Activated CD8-positive, alpha-beta memory T cell treated with anti-CD3 and anti-CD28 coated beads, Interleukin-2, amount 50 U/mL, for 4 hours (primary cell): Measurements from ENCODE around the gene ARHGEF26.
"Not testable (repeated sequence)": the region's sequence is repeated elsewhere in the genome, so short reads cannot be mapped to it uniquely, and the experiment has no call there.

Experiments used
- DNase-seq: peaks from one replicate; pipeline ENCODE4 v3.0.0-alpha.2; 2020

The ARHGEF26 gene, protein sequence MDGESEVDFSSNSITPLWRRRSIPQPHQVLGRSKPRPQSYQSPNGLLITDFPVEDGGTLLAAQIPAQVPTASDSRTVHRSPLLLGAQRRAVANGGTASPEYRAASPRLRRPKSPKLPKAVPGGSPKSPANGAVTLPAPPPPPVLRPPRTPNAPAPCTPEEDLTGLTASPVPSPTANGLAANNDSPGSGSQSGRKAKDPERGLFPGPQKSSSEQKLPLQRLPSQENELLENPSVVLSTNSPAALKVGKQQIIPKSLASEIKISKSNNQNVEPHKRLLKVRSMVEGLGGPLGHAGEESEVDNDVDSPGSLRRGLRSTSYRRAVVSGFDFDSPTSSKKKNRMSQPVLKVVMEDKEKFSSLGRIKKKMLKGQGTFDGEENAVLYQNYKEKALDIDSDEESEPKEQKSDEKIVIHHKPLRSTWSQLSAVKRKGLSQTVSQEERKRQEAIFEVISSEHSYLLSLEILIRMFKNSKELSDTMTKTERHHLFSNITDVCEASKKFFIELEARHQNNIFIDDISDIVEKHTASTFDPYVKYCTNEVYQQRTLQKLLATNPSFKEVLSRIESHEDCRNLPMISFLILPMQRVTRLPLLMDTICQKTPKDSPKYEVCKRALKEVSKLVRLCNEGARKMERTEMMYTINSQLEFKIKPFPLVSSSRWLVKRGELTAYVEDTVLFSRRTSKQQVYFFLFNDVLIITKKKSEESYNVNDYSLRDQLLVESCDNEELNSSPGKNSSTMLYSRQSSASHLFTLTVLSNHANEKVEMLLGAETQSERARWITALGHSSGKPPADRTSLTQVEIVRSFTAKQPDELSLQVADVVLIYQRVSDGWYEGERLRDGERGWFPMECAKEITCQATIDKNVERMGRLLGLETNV

DNA sequence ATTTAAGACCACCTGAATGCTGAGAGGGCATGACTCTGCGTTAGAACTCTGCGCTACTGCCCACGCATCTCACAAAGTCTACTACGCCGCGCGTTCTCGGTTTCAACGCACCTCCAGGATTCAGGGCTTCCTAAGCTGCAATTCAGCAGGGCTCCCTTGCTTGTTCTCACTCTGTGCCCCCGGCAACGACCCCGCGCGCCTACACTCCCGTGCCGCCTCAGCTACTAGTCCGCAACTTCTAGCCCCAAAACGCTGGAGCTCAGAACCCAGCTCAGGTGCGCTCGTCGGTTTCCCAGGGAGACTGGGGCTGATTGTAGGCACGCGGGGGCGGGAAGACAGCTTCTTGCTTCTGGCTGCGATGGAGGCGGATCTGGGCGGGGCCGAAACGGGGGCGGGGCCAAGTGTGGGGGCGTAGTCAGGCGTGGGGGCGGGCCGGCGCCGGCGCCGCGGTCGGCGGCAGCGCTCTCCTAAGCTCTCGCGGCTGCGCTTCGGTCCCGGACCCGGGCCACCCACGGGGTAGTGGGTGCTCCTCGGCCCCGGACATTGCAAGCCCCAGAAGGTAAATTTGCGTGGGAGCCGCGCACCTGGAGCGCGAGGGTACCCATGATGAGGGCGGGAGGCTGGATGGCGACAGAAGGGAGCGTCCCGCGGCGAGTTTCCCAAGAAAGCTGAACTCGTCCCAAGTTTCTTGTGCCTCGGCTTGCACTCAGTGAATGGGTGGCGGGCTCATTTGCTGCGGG lies at the start of gene ARHGEF26:
ARHGEF26 (plus strand) TSS at position 430 of the 740 bp plus-strand sequence. CDS start 603 bp downstream, outside the sequence.
- peak; percentile 65 for DNase-seq

DNA sequence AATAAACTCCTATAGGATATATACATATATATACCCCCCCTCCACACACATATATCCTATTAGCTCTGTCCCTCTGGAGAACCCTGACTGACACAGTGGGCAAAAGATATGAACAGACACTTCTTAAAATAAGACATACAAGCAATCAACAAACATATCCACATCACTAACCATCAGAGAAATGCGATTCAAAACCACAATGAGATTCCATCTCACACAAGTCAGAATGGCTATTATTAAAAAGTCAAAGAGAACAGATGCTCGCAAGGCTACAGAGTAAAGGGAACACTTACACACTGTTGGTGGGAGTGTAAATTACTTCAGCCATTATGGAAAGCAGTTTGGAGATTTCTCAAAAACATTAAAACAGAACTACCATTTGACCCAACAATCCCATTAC lies 46.2 kb upstream of the ARHGEF26 start:
- no peak for DNase-seq

DNA sequence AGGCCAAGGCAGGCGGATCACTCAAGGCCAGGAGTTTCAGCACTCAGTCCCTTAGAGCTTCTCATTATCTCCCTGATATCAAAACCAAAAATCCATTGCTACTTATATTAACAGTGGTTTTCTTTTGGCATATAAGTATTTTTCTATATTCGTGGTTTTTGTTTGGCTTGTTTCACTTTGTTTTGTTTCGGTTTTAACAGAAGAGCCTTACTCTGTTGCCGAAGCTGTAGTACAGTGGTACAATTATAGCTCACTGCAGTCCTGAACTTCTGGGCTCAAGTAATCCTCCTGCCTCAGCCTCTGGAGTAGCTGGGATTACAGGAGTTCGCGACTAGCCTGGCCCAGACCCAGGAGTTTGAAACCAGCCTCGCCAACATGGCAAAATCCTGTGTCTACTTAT lies 42.5 kb upstream of the ARHGEF26 start:
- DNase-seq: no peak

DNA sequence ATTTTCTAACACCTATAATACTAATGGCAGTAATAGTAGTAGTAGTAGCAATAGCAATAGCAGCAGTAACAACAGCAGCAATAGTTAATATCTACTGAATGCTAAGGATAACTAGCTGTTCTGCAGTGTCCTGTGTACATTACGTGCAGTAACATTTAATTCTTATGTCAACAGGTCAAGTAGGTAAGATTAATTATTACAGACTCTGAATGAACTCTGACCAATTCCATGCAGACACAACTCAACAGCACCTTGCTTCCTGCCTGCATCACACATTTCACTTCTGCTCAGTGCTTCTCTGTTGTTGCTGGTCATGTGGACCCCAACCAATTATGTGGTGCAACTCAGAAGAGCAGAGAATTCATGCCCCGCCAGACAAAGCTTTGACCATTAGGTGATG lies 39.9 kb upstream of the ARHGEF26 start:
- no peak for DNase-seq

DNA sequence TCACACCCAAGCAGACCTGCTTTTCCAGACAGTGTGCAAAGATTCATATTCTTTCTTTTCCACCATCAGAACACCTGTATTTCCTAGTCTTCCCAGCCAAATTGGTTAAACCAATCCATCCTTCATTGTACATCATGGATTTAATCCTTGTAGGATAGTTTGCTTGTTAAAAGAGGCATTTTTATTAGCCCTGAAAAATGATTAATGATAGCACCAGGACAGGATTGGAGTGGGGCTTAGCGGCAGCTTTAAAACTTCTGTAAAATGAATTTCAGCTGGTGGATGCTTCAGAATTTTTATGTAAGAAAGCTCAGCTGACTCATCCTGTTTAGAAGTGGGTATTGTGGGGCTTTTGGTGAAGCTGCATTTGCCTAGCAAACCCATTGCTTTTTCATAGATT lies 36.1 kb upstream of the ARHGEF26 start:
- no peak for DNase-seq

DNA sequence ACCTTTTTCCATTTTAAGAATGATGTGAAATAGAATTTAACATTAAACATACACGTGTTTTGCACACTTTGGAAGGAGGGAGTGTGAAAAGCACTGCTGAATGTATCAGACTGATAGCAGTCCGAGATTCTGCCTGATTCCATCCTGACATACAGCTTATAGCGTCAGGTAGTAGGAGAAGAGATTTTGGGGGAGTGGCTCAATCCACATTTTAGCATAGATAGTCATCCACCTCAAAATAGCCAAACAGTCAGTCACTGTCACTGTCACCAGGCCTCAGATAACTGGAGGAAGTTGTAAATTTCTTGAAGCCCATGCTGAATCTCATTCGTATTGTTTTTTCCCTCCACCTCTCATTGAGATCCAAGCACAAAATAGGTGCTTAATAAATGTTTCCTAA lies 35.4 kb upstream of the ARHGEF26 start:
- no peak for DNase-seq

DNA sequence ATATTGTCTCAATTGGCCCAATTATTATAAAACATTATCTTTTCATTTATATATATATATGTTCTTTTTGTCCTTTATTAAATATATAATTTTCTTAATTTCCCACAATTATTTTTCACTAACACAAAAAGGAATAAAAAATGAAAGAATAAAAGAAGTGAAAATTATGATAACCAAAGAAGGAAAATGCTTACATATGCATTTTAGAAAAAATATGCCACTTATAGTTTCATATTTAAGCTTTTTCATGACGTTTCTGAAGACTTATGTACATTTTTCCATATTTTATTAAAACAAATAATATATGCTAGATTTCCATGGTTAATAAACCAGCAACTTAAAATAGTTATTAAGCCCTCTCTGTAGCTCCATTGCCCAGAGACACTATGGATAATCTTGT lies 34.9 kb upstream of the ARHGEF26 start:
- DNase-seq: no peak

DNA sequence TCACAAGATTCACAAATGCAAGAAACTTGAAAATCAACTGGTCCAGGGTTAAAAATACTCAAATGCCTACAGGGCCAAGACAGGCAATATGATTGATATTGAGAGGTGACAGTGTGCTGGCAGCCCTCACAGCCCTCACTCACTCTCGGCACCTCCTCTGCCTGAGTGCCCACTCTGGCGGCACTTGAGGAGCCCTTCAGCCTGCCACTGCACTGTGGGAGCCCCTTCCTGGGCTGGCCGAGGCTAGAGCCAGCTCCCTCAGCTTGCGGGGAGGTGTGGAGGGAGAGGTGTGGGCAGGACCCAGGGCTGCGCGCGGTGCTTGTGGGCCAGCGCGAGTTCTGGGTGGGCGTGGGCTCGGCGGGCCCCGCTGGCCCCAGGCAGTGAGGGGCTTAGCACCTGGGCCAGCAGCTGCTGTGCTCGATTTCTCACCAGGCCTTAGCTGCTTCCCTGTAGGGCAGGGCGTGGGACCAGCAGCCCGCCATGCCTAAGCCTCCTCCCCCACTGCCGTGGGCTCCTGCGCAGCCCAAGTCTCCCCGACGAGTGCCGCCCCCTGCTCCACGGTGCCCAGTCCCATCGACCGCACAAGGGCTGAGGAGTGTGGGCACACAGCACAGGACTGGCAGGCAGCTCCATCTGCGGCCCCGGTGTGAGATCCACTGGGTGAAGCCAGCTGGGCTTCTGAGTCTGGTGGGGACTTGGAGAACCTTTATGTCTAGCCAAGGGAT lies 33.3 kb upstream of the ARHGEF26 start:
- not testable (repeated sequence) for DNase-seq

DNA sequence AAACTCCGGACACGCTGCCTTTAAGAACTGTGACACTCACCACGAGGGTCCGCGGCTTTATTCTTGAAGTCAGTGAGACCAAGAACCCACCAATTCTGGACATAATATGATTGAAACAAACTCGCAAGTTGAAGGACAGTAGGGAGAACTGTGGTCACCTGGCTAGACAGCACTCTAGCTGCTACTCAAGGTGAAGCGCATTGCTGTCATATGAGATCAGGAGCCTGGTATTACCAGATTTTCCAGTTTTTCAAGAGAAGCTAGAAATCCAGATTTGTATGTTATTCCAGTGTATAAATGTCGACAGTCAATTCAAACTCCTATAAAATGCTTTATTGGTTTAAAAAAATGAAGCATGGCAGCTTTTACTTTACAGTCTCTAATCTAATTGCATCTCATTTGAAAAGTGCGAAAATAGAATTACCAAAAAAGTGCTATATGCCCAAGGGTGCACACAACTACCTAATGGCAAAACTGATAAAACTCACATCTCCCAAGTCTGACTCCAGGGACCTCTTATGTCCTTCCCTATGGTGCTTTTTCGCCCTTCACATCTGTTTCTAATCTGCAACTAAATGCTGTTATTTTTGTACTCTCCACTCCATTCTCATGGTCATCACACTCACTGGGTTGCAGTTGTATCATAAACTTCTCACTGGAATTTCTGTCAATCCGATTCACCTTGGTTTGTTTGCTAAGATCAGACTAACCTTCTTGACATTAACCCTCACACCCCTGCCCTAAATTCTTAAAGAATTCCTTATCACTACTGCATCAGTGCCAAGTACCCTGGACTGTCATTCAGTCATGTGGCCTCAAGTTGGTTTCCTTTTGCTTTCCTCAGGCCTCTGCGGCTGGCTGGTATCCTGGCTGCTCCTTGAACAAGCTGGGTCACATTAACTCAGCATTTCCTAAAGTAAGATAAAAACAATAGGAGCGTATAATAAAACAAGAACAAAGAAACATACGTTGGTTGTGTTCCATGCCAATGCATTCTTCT lies 31.5 kb upstream of the ARHGEF26 start:
- no peak for DNase-seq

DNA sequence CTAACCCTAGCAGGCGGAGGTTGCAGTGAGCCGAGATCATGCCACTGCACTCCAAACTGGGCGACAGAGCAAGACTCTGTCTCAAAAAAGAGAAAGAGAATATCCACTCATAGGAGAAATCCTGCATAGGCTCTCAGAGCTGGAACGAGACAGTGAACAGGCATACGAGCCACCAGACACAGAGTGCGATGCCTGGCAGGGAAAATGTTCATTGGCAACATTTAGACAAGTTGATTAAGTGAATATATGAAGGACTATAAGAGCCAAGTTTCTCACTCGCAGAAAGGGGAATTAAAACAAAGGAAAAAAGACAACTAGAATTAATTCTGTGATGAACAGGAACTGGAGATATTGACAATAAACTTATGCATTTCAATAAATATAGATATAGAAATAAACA lies 27.1 kb upstream of the ARHGEF26 start:
- DNase-seq: no peak

DNA sequence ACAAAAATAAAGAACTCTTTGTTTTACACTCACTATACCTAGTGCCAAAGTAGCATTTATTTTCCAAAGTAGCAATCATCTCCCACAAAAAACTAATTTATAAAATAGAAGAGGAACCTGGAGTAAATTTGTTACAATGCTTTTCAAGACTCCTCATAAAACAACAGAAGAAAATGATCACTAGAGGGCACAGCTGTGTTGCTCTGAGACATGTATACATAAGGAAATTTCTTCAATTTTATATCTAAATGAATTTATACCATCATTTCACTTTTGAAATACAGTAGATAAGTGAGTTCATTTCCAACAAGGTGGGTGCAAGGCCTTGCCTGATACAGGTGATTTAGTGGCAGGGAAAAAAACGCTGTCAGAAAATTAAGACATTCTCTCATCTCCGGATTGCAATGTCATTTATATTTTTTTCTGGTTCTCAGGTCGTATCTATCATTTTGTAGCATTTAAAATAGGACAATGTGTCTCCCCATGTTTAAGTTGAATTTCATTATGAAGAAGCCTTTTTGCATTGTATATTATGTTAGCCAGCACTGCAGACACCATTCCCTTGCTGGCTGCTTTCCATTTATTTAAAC lies 25.3 kb upstream of the ARHGEF26 start:
- DNase-seq: no peak

DNA sequence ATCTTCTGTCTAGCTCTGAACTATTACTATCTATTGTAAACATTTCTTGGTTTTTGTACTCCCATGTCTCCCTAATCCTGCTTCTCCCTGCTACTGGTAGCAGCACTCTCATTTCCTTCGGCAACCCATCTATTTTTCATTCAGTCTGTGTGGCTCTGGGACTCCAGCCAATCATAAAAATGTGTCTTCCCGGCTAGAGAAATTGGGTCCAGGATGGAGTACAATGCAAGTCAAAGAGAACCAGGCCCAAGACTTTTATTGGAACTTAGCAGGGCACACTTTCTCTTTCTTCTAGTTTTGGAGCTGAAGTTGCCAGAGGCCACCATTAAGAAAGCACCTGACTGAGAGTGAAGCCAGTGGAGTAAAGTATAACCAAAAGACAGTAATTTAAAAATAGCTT lies 22.8 kb upstream of the ARHGEF26 start:
- DNase-seq: no peak

DNA sequence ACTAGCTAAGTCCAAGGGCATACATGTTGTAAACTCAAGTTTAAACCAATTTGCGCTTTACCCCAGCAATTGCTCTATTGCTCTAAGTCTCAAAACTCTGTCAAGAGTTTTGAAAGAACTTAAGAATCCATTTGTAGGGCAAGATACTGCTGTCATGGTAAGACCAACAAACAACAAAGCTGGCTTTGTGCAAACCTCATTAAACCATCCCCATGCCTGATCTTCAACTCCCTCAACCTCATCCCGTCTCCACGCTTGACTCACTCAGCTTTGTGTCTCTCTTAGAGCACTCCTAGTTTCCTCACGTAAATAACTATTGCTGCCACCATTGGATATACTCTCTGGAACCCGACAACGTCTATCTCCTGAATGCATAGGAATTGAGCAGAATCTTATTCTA lies 20.6 kb upstream of the ARHGEF26 start:
- DNase-seq: no peak

DNA sequence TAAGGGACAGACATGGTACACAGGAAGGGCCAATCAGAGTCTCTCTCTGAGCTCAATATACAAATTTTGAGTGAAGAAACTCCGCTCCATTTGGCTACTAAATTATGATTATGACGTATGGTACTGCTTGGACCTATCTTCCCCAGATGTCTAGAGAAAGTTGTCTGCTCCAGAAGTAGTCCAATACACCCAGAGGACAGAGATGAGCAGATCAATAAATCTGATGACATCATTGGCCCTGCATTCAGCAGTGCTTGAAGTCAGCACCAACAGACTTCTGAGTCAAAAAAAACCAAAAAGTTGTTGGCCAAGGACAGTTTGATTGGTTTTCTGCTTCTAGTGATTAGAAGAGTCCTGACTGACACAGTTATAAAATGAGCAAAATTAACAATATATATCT lies 19.9 kb upstream of the ARHGEF26 start:
- no peak for DNase-seq

DNA sequence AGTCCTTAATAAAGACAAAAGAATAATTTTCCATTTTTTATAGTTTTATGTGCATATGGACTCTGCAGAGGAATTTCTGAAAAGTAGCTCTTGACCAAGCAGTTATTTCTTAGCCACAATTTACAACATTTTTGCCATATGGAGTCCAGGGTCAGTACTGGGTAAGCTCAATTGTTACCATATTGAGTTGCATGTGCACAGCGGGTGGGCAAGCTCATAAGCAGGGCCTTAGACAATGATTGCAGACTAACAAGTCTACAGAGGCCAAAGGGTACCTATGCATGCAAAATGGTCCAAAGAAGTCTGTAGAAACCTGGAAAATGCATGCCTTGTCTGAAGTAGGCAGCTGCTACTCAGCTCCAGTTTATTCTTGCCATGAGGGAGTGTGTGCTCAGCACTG lies 19.0 kb upstream of the ARHGEF26 start:
- DNase-seq: no peak

DNA sequence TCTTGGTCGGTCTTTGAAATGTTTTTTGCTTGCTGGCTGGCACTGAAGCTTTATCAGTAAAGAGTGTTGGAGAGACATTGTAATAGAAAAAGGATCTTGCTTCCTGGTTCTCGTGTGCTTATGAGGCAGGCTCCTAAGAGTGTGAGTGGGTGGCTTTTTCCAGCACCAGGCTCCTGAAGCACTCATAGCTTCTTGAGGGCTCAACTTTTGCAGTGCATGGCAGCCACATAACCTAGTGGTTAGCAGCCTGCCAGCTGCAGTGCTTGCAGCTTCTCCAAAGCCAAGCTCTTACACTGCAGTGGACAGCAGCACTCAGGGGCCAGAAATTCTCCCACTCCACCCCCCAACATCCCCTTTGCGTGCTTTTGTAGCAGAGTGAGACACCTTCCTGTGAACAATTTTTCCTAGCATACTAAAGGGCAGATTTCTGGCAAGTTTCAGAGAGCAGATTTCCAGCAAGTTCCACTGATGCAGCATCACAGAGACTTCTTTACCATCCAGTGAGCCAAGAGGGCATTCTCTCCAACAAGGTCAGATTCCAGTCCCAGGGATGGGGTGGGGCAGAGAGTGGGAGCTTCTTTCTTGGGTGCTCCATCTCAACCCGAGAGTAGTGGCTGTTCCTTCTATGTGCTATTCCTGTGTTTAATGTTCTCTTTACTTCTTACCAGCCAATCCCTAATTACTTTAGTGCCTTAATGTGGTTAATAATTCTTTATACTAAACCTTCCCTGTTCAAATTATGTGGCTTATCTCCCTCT lies 15.8 kb upstream of the ARHGEF26 start:
- no peak for DNase-seq

DNA sequence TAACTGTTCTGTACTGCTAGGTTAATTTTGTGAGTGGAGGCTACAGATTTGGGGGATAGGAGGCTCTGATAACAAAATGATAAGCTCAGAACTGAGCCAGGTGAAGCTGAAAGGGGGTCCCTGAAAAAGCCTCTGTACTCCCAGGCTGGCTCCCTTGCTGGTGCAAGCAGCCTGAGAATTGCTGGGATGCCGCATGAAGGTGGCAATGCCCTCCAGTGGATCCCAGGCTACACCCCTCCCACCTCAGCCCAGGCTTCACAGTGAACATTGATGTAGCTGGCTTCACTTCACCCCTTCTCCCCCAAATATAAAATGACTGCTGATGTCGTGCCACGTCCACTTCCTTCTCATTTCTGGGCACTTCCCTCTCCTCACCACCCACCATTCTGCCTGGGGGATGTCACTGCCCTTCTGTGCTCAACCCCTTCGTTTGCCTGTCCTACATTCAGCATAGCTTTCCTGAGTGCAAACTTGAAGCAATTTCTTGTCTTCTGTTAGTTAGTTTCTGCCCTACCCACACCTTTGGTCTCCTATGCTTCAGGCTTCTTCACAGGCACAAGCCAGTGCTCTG lies 9.7 kb upstream of the ARHGEF26 start:
- no peak for DNase-seq

DNA sequence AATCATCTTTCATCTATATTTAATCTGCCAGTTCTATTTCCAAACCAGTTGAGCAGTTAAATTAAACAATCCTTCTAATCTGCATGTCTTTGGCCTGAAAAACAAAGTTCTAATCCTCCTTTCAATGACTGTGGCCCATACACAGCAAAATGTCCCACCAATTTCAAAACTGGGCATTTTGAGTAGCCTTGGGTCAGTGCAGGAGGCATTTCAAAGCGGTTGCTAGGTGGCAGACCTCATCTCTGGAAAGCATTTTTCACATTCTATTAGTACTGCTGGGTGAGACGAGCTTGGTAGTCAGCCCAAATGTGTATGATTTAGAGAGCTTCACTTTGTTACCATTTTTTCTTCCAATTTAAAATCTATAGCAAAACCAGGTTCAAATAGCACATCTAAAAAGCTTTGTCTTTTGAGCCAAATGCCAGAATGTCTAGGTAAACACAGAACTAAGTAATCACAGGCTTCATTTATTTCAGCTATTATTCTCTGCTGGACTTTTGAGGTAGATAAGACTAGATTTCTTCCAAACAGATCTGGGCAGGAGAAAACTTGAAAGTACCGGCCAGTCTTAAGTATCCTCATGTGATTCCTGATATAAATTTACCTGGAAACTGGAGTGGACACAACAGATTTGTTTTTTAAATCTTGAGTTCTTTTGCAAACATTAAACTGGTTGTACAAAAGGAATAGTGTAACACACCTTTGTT lies 8.9 kb upstream of the ARHGEF26 start:
- no peak for DNase-seq

DNA sequence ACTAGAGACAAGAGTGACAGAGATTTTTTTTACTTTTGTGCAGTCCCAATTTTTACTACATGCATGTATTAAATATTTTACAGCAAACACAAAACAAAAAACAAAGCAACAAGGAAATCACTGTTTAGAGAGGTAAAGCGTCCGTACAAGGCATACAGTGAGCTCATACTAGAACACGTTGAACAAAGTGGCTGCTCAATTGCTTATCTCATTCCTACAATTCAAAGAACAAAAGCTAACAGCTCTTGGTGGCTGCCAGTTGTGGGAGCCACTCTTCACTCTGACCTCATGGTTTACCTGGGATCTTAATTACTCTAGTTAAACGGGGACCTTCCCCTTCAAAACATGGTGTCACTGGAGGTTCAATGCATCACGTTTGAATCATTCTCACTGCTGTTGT lies 7.6 kb upstream of the ARHGEF26 start:
- DNase-seq: no peak
